IPS DF 6.9 (cell line): Measurements from ENCODE around the gene STYXL1.

Experiments
- DNase-seq: peaks from one replicate; pipeline ENCODE4 v3.0.0-alpha.2; 2013; ENCODE audit warnings: low read depth, low spot score
- H3K27ac ChIP-seq: one replicate; pipeline ENCODE4 v1.5.1; 2013; ENCODE audit warnings: low read length, control low read depth
- H3K27me3 ChIP-seq: 2 replicates; pipeline ENCODE4 v1.6.1; 2013; ENCODE audit warnings: mild to moderate bottlenecking, low read length; ENCODE audit not compliant: control insufficient read depth, insufficient read depth
- H3K36me3 ChIP-seq: 2 replicates; pipeline ENCODE4 v1.6.1; 2013; ENCODE audit warnings: low read length; ENCODE audit not compliant: control insufficient read depth, insufficient read depth
- H3K4me1 ChIP-seq: 2 replicates; pipeline ENCODE4 v1.6.1; 2013; ENCODE audit warnings: low read length; ENCODE audit not compliant: control insufficient read depth, insufficient read depth
- H3K4me3 ChIP-seq: 2 replicates; pipeline ENCODE4 v1.5.1; 2013; ENCODE audit warnings: mild to moderate bottlenecking, low read length
- H3K9me3 ChIP-seq: 2 replicates; pipeline ENCODE4 v1.6.1; 2013; ENCODE audit warnings: low read length, inconsistent platforms; ENCODE audit not compliant: control insufficient read depth, insufficient read depth
- WGBS: extraction: QIAGEN DNeasy Blood & Tissue Kit; methylation state at CpG from one replicate; pipeline ENCODE4 v1.1.7; 2013; ENCODE audit warnings: mixed read lengths, missing lambda C conversion rate; ENCODE audit not compliant: insufficient read length, insufficient coverage; 5-methylcytosine and 5-hydroxymethylcytosine counted together

STYXL1 gene

DNA sequence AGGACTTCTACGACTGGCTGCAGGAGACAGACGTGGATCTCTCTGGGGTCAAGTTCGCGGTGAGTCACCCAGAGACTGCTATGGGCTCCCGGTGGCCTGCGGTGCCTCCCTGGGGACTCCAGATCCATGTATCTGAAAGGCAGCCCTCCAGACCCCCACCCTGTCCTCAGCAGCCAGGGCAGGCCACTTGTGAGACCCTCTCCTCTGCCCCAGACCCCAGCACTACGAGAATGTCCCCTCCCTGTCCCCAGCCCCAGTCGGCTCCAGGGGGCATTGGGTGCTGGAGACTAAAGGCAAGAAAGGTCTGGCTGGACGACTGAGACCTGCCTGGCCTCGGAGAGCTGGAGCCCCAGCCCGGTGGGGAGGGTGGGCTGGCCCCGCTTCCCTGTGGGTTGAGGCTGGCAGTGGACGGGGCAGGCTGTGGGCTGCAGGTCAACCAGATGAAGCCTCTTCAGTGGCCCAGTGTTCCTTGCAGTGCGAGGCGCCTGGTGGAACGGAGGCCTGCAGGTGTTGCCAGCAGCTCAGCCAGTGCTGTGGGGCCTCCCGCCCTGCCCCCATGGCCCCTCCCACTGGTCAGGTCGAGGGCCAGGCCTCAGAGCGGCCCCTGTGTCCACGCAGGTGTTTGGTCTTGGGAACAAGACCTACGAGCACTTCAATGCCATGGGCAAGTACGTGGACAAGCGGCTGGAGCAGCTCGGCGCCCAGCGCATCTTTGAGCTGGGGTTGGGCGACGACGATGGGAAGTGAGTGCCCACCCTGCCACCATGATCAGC is 67.2 kb downstream of the STYXL1 start:
- Histone ChIP-seq H3K27ac (no peak overlapping the region), H3K9me3 (no peaks in the 10 kb centered on the region), H3K4me3 (no peak overlapping the region), H3K36me3 (peaks cover 48% of the 10 kb centered on the region), H3K27me3 (no peaks in the 10 kb centered on the region), H3K4me1 (no peaks in the 10 kb centered on the region)
- no CpG with 5 or more reads among the region's 29 CpGs for WGBS
- DNase-seq = no peak

DNA sequence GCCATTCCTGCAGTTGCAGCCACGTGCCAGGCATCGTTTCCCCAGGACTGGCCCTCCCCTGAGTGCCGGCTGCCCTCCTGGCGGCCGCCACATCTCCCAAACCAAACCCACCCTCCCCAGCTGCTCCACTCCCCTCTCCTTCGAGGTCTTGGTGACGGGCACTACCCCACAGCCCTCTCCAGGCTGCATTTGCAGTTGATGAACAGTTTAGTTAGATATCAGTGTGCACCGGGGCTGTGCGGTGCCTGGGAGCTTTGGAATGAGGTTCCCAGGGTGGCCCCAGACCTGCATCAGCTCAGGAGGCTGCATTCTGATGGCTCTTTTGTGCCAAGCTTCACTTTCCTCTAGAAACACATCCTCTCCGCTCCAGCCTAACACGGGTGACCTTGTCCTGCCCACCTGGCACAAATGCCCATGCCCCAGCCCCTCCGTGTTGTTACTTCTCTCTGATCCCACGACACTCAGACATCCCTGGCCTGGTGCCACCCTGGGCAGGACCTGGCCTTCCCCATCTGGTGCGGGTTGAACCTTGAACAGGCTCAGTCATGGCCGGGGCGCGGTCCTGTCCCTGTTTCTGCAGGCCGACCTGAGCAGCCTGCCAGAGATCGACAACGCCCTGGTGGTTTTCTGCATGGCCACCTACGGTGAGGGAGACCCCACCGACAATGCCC is 67.9 kb downstream of the STYXL1 start:
- DNase-seq = no peak
- no peaks in the 10 kb centered on the region for H3K27me3 ChIP-seq
- H3K4me3 ChIP-seq = no peak overlapping the region
- peaks cover 41% of the 10 kb centered on the region for H3K36me3 ChIP-seq
- WGBS = no CpG with 5 or more reads among the region's 22 CpGs
- H3K4me1 ChIP-seq = no peaks in the 10 kb centered on the region
- no peak overlapping the region for H3K27ac ChIP-seq
- no peaks in the 10 kb centered on the region for H3K9me3 ChIP-seq

DNA sequence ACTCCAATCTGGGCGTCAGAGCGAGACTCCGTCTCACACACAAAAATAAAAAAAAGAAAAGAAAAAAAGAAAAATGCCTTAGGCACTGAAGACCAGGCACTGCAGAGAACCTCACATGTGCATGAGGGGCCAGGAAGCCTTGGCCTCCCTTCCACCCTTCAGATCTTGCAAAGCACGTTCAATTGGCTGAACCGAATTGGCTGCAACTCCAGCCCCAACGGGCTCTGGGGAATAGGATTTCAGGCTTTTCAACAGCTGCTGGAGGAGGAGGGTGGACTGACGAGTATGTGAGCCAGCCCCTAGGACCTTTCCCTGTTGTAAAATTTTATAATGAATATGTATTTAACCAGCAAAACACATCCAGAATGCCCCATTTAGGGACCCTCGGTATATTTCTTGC is 70.1 kb downstream of the STYXL1 start:
- Histone ChIP-seq H3K9me3 (no peaks in the 10 kb centered on the region), H3K27me3 (no peaks in the 10 kb centered on the region), H3K27ac (no peak overlapping the region), H3K36me3 (peaks cover 33% of the 10 kb centered on the region), H3K4me3 (no peak overlapping the region), H3K4me1 (no peaks in the 10 kb centered on the region)
- DNase-seq = no peak
- WGBS = no CpG with 5 or more reads among the region's 8 CpGs

DNA sequence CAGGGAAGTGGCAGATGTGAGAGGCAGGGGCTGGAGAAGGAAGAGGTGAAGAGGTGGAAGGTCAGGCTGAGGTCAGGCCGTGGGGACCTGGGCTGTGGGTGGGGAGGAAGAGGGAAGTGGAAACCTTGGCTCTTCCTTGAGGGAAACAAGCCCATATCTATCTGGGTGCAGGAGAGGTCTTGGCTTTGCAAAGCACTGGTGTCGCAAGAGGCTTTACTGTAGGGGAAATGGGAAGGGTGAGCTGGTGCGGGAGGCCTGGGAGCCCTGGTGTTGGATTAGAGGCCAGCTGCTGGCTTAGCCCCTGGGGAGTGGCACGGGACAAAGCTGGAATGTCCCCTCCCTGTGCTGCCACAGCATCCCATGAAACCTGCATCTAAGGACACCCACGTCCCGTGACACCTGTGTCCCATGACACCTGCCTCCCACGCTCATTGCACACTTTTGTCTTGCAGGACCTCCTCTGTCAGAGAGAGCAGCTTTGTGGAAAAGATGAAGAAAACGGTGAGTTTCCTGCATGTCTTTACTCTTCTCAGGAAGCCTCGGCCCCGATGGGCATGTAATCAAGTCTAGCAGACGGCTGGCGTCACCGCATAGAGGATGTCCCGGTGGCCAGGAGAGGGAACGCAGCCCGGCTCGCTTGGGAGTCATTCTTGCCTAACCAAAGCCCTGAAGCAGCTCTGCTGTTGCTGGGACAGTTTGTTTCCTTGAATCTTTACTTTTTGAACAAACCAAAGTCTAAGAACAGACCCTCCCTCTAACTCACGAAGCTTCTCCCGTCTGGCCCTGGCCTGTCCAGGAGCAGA is 75.6 kb downstream of the STYXL1 start:
- Histone ChIP-seq H3K36me3 (peaks cover 5% of the 10 kb centered on the region), H3K9me3 (no peaks in the 10 kb centered on the region), H3K4me3 (no peak overlapping the region), H3K27ac (no peak overlapping the region), H3K27me3 (no peaks in the 10 kb centered on the region), H3K4me1 (no peaks in the 10 kb centered on the region; the same call in 1 of the 2 replicates)
- WGBS = no CpG with 5 or more reads among the region's 19 CpGs
- DNase-seq = no peak

DNA sequence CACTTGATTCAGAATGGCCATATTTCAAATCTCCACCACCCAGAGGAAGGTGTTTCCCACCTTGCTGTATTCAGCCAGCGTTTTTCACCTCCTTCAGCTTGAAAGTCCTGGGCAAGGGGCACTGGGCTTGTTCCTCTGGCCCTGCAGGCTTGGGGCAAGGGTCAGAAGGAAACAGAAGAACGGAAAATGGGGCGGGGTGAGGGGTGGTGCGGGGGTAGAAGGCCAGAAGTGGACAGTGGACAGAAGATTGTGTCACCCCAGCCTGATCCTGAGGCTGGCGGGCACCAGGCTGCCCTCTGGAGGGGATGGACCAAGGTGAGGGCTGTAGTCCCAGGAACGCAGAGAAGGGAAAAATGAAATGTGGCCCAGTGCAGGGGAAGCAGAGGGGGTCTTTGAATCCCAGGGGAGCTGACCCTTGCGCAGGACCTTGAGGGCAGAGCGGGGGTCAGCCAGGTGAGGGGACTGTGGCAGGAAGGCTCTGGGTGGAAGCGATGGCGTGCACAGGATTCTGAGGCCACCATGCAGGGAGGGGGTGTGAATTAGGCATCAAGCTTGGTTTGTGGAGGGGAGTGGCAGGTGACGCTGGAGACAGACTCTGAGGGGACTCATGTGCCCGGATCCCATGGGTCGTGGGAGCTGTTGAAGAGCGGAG is 76.4 kb downstream of the STYXL1 start:
- no peak overlapping the region for H3K4me3 ChIP-seq
- H3K36me3 ChIP-seq = peaks cover 5% of the 10 kb centered on the region
- no peaks in the 10 kb centered on the region for H3K27me3 ChIP-seq
- WGBS = no CpG with 5 or more reads among the region's 14 CpGs
- H3K27ac ChIP-seq = no peak overlapping the region
- no peaks in the 10 kb centered on the region; the same call in 1 of the 2 replicates for H3K4me1 ChIP-seq
- DNase-seq = no peak
- H3K9me3 ChIP-seq = no peaks in the 10 kb centered on the region

DNA sequence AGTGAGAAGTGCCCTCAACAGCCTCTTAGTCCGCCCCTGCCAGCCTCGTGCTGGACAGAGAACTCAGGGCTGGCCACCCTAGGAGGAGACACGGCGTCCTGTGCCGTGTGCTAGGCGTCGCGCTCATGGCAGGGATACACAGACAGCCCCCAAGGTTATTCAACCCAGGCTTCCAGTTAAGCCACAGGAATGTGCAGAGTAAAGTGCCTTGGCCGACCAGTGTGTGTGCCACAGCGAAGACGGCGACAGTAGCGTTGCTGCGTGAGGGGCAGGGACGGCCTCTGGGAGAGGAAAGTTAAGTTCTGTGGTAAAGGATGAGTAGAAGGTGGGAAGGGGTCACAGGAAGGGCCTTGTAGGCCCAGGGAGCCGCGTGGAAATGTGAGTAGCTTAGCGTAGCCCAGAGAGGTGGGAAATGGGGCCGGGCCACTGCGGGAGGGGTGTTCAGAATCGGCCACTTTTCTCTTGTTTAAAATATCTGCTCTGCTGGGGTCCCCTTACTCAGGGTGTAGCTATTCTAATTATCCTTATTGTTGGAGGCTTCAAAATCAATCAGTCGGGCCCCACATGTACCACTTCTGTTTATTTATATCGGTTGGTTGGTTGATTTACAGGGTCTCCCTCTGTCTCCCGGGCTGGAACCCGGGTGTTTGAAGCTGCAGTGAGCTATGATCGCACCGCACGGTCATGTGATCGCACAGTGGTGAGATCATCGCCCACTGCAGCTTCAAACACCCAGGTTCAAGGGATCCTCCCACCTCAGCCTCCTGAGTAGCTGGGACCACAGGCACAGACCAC is 77.9 kb downstream of the STYXL1 start:
- no peak for DNase-seq
- WGBS = no CpG with 5 or more reads among the region's 30 CpGs
- Histone ChIP-seq H3K9me3 (no peaks in the 10 kb centered on the region), H3K36me3 (peaks cover 5% of the 10 kb centered on the region), H3K27ac (no peak overlapping the region), H3K27me3 (no peaks in the 10 kb centered on the region), H3K4me1 (no peaks in the 10 kb centered on the region; the same call in 1 of the 2 replicates), H3K4me3 (no peak overlapping the region)

DNA sequence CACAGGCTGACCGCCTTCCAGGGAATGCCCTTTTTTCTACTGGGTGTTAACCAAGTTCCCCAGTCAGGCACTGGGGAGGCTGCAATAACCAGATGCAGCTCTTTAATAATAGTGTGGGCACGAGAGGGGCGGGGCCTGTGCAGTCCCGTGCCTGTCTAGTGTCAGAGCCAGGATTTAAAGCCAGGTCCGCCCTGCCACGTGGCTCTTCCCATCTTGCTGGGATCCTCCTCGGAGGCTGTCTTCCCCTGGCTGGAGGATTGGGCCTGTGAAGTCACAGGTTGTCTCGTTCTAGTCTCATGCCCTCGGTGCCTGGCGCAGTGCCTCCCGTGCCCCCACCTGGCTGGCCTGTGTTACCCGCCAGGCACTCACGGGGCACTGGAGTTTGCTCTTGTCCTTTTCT is 78.6 kb downstream of the STYXL1 start:
- Histone ChIP-seq H3K36me3 (peaks cover 5% of the 10 kb centered on the region), H3K4me3 (no peak overlapping the region), H3K27me3 (no peaks in the 10 kb centered on the region), H3K9me3 (no peaks in the 10 kb centered on the region), H3K27ac (no peak overlapping the region), H3K4me1 (no peaks in the 10 kb centered on the region; the same call in 1 of the 2 replicates)
- DNase-seq = no peak
- no CpG with 5 or more reads among the region's 13 CpGs for WGBS

DNA sequence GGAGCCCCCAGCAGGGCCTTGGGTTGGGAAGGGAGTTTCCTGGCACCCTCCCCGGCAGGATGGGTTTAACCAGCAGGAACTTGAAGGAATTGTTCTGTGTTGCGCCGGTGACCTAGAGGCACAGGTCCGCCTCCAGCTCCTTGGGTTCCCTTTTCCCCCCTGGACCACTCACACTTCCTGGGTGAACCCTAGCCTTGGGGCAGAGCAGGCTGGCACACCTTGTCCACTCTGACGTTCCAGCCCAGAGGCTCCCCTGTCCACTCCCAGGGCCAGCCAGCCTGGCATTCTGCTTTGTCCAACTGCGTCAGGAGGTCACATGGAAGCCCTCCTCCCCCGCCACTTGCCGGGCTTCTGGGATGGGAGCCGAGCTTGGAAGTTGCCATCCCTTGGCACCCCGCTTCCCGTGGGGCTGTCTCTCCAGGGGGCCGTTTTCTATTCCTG is 79.2 kb downstream of the STYXL1 start:
- H3K27ac ChIP-seq = no peak overlapping the region
- no peaks in the 10 kb centered on the region; the same call in 1 of the 2 replicates for H3K4me1 ChIP-seq

DNA sequence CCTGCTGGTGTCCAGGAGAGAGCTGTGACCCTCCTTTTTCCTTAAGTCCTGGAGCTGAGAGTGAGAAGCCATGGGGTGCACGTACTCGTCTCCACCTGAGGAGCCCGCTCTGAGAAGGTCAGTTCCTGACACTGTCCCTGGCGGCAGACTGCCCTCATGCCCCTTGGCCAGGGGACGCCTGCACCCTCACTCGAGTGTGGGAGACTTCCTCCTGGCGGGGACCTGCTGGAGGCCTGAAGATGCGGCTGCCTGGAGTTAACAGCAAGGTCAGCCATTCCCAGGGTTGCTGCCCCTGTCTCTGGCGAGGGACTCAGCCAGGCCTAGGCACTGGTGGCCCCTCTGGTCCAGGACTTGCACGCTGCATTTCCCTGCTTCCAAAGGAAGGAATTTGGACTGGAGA is 79.8 kb downstream of the STYXL1 start:
- no peak for DNase-seq
- Histone ChIP-seq H3K27ac (no peak overlapping the region), H3K9me3 (no peaks in the 10 kb centered on the region), H3K27me3 (no peaks in the 10 kb centered on the region), H3K4me1 (no peaks in the 10 kb centered on the region; the same call in 1 of the 2 replicates), H3K36me3 (peaks cover 3% of the 10 kb centered on the region), H3K4me3 (no peak overlapping the region)
- no CpG with 5 or more reads among the region's 10 CpGs for WGBS

More for the DNA sequence above, 79.2 kb downstream of the STYXL1 start:
- no peak overlapping the region for H3K4me3 ChIP-seq
- no peaks in the 10 kb centered on the region for H3K9me3 ChIP-seq
- no CpG with 5 or more reads among the region's 12 CpGs for WGBS
- H3K36me3 ChIP-seq = peaks cover 3% of the 10 kb centered on the region
- H3K27me3 ChIP-seq = no peaks in the 10 kb centered on the region
- DNase-seq = no peak
